Stimulated activated naive CD8-positive, alpha-beta T cell treated with anti-CD3 and anti-CD28 coated beads, Interleukin-15, Interleukin-2, amounts not matched to agents 100 ng/mL and 50 ng/mL, for 24 hours (primary cell): ENCODE measurements around the gene IL16.

Experiments
- H3K27ac Mint-ChIP-seq: one replicate; pipeline ENCODE4 v1.8.0; 2021; ENCODE audit warnings: mild to moderate bottlenecking, mixed read lengths
- H3K27me3 Mint-ChIP-seq: one replicate; pipeline ENCODE4 v1.8.0; 2021; ENCODE audit warnings: mixed read lengths
- H3K36me3 Mint-ChIP-seq: one replicate; pipeline ENCODE4 v1.8.0; 2021; ENCODE audit warnings: low read depth, mixed read lengths
- H3K4me1 Mint-ChIP-seq: one replicate; pipeline ENCODE4 v1.8.0; 2021; ENCODE audit warnings: low read depth, mixed read lengths
- H3K4me3 Mint-ChIP-seq: one replicate; pipeline ENCODE4 v1.8.0; 2021; ENCODE audit warnings: mild to moderate bottlenecking, mixed read lengths
- H3K9me3 Mint-ChIP-seq: one replicate; pipeline ENCODE4 v1.8.0; 2021; ENCODE audit warnings: mixed read lengths

The IL16 gene

DNA sequence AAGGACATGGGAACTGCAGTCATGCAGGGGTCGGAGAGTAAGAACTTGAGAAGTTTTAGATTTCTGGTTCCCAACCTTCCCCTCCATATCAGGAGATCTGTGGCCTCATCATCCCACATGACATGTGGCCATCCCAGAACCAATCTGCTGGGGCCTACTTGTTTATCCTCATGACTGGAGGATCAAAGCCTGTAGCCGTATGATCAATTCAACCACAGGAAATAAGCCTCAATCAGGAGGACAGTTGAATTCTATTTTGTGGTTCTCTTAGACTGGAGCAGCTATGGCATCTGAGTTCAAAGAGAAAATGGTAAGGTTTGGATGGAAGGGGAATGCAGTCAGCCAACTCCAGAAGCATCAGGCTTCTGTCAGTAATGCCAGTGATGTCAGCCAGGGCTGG is 57.2 kb downstream of the IL16 start:
- no peak overlapping the region for H3K27ac Mint-ChIP-seq
- peaks cover 16% of the 10 kb centered on the region for H3K27me3 Mint-ChIP-seq
- H3K4me3 Mint-ChIP-seq, result no peak overlapping the region
- no peaks in the 10 kb centered on the region for H3K4me1 Mint-ChIP-seq
- H3K36me3 Mint-ChIP-seq, result peaks cover 6% of the 10 kb centered on the region
- H3K9me3 Mint-ChIP-seq, result peaks cover 4% of the 10 kb centered on the region

DNA sequence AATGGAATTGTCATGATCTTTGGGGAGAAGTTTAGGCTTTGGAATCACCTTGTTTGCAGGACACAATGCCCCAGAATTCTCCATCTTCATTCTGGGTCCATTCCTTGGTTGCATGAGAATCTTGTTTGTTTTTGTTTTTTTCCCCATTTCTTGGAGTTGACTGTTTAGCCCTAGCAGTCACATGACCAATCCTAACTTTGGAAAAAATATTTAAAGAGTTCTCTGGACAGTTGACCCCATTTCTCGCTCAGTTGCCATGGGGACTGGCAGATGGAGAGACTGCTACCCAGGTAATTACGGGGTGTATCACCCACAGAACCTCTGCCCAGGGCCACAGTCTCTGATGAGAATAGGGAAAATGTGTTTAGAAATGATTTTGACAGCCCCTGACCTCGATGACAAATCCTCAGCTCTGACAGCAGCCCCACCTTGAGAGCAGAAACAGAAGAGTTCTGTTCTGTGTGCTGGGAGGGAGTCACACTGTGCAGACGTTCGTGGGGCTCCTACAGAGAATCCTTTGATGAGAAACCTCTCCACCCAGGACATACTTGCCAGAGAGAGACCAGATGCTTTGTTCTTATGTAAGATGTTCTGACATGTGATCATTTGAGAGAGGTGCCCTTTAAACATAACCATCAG is 57.7 kb downstream of the IL16 start:
- no peak overlapping the region for H3K27ac Mint-ChIP-seq
- no peaks in the 10 kb centered on the region for H3K4me1 Mint-ChIP-seq
- H3K27me3 Mint-ChIP-seq, result peaks cover 16% of the 10 kb centered on the region
- H3K4me3 Mint-ChIP-seq, result no peak overlapping the region
- H3K9me3 Mint-ChIP-seq, result peaks cover 3% of the 10 kb centered on the region
- H3K36me3 Mint-ChIP-seq, result peaks cover 6% of the 10 kb centered on the region

DNA sequence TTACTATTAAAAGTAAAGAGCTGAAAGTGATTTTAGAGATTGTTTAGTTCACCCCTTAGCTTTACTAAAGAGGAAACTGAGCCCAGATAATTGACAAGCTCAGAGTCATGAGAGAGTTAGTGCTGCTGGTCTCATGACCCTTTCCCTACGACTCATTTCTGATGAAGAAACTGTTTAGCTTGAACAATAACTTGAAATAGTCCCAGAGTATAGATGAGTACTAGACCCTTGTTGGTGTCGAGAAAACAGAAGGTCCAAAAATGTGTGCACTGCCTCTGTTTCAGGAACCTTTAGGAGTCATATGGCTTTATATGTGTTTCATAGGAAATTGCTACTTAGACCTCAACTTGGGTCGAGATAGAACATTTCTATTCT is 58.2 kb downstream of the IL16 start:
- Mint-ChIP-seq H3K9me3 (no peaks in the 10 kb centered on the region), H3K4me3 (no peak overlapping the region), H3K4me1 (no peaks in the 10 kb centered on the region), H3K27ac (no peak overlapping the region), H3K27me3 (peaks cover 16% of the 10 kb centered on the region), H3K36me3 (peaks cover 6% of the 10 kb centered on the region)

DNA sequence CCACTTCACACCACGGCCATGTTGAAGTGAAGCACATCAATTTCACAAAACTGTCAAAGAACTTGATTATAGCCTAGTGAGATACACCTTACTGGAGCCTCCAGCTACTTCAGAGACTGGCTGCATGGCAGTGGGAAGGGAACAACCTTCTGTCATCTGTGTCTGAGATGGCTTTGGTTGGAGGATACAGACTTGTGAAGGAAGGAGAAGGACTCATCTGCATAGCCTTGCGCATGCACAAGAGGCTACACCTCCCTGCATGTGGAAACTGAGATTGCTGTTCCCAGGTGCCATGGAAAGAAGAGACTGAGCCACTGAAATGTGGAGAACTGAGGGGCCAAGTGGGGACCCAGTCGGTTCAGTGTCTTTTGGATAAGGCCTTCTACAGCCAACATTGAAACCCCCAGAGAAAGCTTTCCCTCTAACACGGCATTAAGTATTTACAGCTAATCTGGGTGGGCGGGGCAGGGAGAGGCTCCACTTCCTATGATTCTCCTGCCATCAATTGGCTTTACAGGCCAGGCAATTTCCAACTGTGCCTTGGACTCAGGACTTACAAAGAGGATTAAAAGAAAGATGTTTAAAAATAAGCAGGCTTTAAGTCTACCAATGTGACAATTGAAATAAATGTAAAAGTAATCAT is 58.8 kb downstream of the IL16 start:
- Mint-ChIP-seq H3K9me3 (no peaks in the 10 kb centered on the region), H3K27ac (no peak overlapping the region), H3K36me3 (peaks cover 6% of the 10 kb centered on the region), H3K4me3 (no peak overlapping the region), H3K27me3 (peaks cover 11% of the 10 kb centered on the region), H3K4me1 (no peaks in the 10 kb centered on the region)

DNA sequence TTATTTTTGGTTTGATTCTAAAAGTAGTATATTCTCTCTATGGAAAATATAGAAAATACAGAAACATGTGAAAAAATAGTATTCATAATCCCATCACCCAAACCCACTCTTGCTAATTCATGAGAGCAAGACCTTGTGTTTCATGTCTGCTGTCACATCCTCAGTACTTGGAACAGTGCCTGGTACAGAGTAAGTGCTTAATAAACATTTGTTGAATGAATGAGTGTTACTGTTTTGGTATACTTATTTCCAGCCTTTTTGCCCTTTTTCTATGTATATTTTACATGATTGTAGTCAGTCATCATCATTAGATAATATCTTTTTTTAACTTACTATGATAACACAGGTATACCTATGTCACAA is 59.3 kb downstream of the IL16 start:
- no peak overlapping the region for H3K27ac Mint-ChIP-seq
- H3K27me3 Mint-ChIP-seq, result peaks cover 9% of the 10 kb centered on the region
- no peaks in the 10 kb centered on the region for H3K4me1 Mint-ChIP-seq
- no peaks in the 10 kb centered on the region for H3K9me3 Mint-ChIP-seq
- H3K4me3 Mint-ChIP-seq, result no peak overlapping the region
- H3K36me3 Mint-ChIP-seq, result peaks cover 4% of the 10 kb centered on the region

DNA sequence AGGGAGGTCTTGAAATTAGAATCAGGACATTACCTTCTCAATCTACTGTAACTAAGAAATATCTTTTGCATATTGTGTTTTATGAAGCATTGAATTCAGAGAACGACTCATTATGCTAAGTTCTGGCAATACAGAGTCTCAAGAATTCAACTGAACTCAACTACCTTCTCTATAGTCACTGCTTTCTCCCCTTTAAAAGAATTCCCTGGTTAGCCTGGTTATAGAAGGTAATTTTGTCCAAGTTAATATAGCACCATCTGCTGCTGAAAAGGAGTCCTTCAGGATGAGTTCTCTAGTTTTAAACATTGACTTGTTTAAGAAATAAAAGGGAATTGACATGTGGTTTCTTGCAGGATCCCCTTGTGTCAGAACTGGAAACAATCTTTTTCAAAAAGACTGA is 60.2 kb downstream of the IL16 start:
- Mint-ChIP-seq H3K27me3 (peaks cover 4% of the 10 kb centered on the region), H3K9me3 (no peaks in the 10 kb centered on the region), H3K27ac (no peak overlapping the region), H3K36me3 (no peaks in the 10 kb centered on the region), H3K4me1 (no peaks in the 10 kb centered on the region), H3K4me3 (no peak overlapping the region)

DNA sequence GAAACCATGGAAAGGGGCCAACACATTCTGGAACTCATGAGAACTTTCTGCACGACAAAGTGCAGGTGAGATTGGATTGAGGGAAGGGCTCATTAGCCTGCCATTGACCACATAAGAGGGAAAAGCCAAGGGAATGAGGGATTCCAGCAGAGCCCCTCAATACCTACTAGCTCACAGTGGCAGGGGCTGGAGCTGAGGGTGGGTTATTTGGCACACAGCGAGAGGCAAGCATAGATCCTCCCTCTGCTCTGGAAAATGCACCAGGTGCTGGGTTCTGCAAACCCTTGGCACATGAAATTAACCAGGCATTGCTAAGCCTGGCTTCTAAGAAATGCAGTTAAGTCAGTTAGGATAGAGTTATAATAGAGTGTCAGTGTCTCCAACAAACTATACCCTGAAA is 60.8 kb downstream of the IL16 start:
- no peaks in the 10 kb centered on the region for H3K4me1 Mint-ChIP-seq
- H3K4me3 Mint-ChIP-seq, result no peak overlapping the region
- no peak overlapping the region for H3K27ac Mint-ChIP-seq
- no peaks in the 10 kb centered on the region for H3K9me3 Mint-ChIP-seq
- H3K27me3 Mint-ChIP-seq, result peaks cover 4% of the 10 kb centered on the region
- H3K36me3 Mint-ChIP-seq, result no peaks in the 10 kb centered on the region

DNA sequence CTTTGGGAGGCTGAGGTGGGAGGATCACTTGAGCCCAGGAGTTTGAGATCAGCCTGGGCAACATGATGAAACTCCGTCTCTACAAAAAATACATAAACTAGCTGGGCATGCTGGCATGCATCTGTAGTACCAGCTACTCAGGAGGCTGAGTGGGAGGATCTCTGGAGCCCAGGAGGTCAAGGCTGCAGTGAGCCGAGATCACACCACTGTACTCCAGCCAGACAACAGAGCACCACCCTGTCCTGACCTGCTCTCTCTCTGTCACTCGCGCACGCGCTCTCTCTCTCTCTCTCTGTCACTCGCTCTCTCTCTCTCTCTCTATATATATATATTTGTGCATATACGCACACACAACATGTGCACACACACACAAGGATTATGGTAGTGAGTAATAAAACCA is 61.8 kb downstream of the IL16 start:
- no peaks in the 10 kb centered on the region for H3K9me3 Mint-ChIP-seq
- H3K36me3 Mint-ChIP-seq, result no peaks in the 10 kb centered on the region
- no peaks in the 10 kb centered on the region for H3K4me1 Mint-ChIP-seq
- peaks cover 4% of the 10 kb centered on the region for H3K27me3 Mint-ChIP-seq
- H3K27ac Mint-ChIP-seq, result no peak overlapping the region
- no peak overlapping the region for H3K4me3 Mint-ChIP-seq

DNA sequence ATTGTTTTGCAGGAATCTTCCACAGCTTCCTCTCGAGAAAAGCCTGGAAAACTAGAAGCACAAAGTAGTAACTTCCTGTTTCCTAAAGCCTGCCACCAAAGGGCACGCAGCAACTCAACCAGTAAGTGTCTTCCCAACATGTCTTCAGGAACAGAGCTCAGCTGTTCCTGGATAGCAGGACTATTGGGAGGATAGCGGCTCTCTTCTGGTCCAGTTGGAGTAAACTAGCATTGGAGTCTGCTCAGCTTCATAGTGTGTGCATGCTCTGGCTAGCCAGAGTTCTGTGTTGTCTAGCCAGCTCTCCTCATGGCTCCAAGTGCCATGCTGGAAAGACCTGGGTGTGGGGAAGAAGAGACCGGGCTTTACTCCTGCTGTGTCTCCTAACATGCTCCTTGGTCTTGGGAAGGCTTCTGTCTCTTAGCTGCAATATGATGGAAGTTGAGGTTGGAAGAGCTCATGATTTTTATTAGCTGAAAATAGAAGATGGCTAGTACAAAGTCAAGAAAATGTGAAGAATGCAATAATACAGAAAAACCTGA is 63.1 kb downstream of the IL16 start:
- no peak overlapping the region for H3K4me3 Mint-ChIP-seq

DNA sequence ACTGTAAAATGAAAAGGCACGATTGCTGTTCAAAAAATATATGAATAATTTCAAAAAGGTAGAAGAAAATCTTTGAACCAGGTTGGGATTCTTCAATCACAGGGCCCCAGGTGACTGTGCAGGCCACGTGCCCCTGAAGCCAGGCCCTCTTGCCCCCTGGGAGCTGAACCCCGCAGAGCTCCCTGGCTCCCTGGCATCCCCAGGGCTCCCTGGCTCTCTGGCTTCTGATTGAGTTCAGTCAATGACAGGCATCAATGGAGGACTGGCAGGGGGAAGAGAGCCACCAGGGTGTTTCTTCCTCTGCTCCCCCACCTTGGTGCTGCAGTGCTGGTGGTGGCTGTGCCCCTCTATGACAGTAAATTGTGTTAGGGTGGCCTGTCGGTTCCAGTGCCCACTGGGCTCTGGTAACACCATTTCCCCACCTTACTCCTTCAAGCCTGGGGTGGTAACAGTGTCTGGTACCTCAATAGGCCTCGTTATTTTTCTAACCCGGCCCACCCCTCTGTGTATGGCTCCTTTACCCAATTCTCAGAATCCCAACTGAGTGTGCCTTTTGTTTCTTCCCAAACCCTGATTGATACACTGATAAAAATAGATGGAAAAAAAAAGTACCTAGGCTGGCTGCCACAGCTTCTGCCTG is 64.6 kb downstream of the IL16 start:
- no peaks in the 10 kb centered on the region for H3K36me3 Mint-ChIP-seq
- H3K4me3 Mint-ChIP-seq, result no peak overlapping the region
- peaks cover 13% of the 10 kb centered on the region for H3K4me1 Mint-ChIP-seq
- H3K27ac Mint-ChIP-seq, result no peak overlapping the region
- no peaks in the 10 kb centered on the region for H3K27me3 Mint-ChIP-seq
- H3K9me3 Mint-ChIP-seq, result no peaks in the 10 kb centered on the region

More for the DNA sequence above, 63.1 kb downstream of the IL16 start:
- Mint-ChIP-seq H3K9me3 (no peaks in the 10 kb centered on the region), H3K27ac (no peak overlapping the region), H3K4me1 (no peaks in the 10 kb centered on the region), H3K36me3 (no peaks in the 10 kb centered on the region), H3K27me3 (no peaks in the 10 kb centered on the region)

DNA sequence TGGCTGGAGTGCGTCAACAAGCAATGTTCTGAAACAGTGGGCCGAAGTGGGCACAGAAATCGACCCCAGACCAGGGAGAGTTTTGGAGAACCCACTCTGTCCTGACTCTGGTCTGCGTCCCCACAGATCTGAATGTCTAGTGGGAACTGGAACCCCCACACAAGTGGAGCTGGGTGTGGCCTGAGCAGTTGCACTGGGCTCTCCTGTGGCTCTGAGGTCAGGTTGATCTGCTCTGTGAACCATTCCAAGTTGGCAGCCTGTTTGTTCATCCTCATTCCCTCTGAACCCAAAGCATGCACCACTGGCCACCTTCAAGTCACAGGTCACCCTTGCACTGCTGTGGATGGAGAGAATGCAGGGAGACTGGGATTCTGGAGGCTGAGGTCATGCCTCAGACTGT is 66.8 kb downstream of the IL16 start:
- no peak overlapping the region for H3K4me3 Mint-ChIP-seq
- H3K27me3 Mint-ChIP-seq, result no peaks in the 10 kb centered on the region
- H3K9me3 Mint-ChIP-seq, result no peaks in the 10 kb centered on the region
- H3K4me1 Mint-ChIP-seq, result peaks cover 23% of the 10 kb centered on the region
- no peaks in the 10 kb centered on the region for H3K36me3 Mint-ChIP-seq
- no peak overlapping the region for H3K27ac Mint-ChIP-seq

DNA sequence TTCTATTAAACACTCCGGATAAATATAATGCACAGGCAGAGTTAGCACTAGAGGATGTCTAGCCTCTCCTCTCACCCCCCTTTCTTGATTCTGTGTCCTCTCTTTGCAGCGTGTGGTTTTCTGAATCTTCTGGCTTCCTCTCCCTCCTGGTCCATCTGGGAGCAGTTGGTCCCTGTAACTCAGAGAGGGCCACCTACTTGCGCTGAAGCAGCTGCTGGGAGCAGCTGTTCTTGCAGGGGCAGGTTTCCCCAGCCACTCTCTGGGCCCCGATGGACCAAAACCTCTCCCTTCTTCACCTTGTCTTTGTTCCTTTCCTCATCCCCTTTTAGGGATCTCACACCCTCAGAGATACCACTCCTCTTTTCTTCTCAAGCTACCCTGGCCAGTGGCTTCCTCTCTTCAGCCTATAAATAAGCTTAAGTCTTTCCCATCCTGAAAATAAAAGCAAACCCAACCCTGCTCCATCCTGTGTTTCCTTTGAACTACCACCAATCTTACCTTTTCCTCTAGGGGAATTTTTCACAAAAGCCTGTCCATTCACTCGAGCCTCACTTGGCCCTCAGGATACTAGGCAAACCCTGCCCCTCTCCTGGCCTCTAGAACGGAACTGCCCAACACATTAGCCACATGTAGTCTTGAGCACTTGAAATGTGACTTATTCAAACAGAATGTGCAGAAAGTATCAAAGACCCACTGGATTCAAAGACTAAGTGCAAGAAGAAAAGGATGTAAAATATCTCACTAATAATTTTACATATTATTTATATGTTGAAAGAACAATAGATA is 67.6 kb downstream of the IL16 start:
- H3K9me3 Mint-ChIP-seq, result no peaks in the 10 kb centered on the region
- H3K4me1 Mint-ChIP-seq, result peaks cover 31% of the 10 kb centered on the region
- no peaks in the 10 kb centered on the region for H3K36me3 Mint-ChIP-seq
- H3K4me3 Mint-ChIP-seq, result no peak overlapping the region
- no peaks in the 10 kb centered on the region for H3K27me3 Mint-ChIP-seq
- no peak overlapping the region for H3K27ac Mint-ChIP-seq

DNA sequence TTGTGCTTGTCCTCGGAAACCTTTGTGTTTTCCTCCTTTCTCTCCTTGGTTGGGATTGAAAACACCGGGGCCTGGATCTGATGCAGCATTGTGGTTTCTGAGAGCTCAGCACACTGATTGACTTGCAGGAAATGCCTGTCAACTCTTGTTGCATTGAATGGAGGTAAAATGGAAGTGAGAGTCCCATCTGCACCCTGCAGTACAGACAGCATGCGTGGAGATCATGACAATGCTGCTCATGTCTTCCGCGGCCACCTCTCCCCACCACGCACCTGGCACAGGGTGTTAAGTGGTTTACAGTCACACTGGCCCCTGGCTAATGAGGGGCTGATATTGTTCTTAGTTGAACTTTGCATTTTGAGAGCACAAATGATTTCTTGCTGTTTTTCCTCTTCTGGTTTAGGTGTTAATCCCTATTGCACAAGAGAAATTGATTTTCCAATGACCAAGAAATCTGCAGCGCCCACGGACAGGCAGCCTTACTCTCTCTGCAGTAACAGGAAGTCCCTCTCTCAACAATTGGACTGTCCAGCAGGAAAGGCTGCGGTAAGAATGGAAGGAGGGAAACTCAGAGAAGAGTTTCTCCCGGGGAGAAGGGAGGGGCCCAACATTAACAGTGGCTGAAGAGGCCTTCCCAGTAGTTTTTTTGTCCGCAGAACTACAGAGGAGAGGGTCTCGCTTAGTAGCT is 68.7 kb downstream of the IL16 start:
- Mint-ChIP-seq H3K36me3 (no peaks in the 10 kb centered on the region), H3K9me3 (no peaks in the 10 kb centered on the region), H3K4me1 (peaks cover 42% of the 10 kb centered on the region), H3K4me3 (no peak overlapping the region), H3K27ac (peak overlapping the region; percentile 13), H3K27me3 (no peaks in the 10 kb centered on the region)

DNA sequence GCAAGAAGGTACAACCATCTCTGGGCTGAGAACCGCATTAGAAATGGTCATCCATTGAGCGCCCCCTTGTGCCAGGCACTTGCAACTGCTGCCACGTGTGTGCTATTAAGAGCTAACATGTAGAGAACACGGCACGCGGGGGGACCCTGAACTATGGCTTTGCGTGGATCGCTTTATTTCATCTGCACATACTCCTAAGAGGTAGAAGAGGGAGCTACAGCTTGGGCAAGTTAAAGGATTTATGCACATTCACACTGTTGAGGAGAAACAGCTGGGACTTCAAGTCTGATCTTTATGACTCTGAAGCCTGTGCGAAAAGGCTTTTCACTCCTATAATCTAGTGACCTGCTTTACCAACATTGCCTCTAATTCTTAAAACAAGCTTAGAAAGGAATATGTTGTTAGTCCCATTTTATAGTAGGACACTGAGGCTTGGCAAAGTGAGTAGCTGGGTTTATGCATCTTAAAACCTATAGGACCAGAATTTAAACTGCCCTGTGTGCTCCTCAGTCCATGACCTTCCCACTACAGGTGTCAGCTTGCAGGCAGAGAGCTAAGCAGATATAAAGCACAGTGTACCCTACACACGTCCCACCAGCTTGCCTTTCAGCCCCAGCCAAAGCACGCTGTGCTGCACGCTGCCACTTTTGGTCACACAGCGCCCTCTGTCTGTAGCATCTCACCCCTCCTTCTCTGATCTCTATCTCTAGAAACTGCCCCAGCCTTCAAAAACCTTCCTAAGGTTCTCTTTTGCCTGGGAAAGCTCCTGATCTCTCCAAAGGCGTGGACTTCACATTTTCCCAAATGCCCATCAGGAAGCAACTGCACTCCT is 69.5 kb downstream of the IL16 start:
- peak overlapping the region; percentile 75 for H3K4me3 Mint-ChIP-seq
- H3K27me3 Mint-ChIP-seq, result no peaks in the 10 kb centered on the region
- no peaks in the 10 kb centered on the region for H3K36me3 Mint-ChIP-seq
- peak overlapping the region; percentile 93 for H3K27ac Mint-ChIP-seq
- H3K9me3 Mint-ChIP-seq, result no peaks in the 10 kb centered on the region
- peaks cover 47% of the 10 kb centered on the region for H3K4me1 Mint-ChIP-seq
